Measurements from ENCODE around the gene GPS1. TPM values are rescaled to one million over a fixed set of nuclear protein-coding genes. Genes with fewer than 3 reads are reported as not detected.

GPS1 gene
- total RNA-seq, 1 donor from 2014 or later = 102 TPM

GRCh38 chr17:82043507-82043906 lies 8.2 kb upstream of the GPS1 start:
- TF ChIP-seq CTCF (IDR thresholded peaks at IDR 0.05; ENCODE audit: insufficient read depth, low read depth, low read length) (no peak), EZH2 (IDR thresholded peaks at IDR 0.05; ENCODE audit: insufficient read depth, low read length) (no peak)
- H3K9me3 ChIP-seq (ENCODE audit: insufficient read depth, low read depth, low read length) = no peaks in the 10 kb centered on the region
- Mint-ChIP-seq H3K4me1 (ENCODE audit: low read depth, unreplicated experiment) (no peaks in the 10 kb centered on the region), H3K36me3 (ENCODE audit: low read depth, unreplicated experiment) (peaks cover 10% of the 10 kb centered on the region), H3K27ac (ENCODE audit: unreplicated experiment) (no peak overlapping the region), H3K4me3 (ENCODE audit: unreplicated experiment) (no peak overlapping the region), H3K9me3 (ENCODE audit: unreplicated experiment) (no peaks in the 10 kb centered on the region), H3K27me3 (ENCODE audit: low read depth, unreplicated experiment) (peaks cover 2% of the 10 kb centered on the region)
- H4K20me1 ChIP-seq (ENCODE audit: insufficient read depth, low read length) = no peaks in the 10 kb centered on the region
- FAIRE-seq (no peak), DNase-seq (ENCODE audit: low read depth) (no peak)
- H3K79me2 ChIP-seq (ENCODE audit: insufficient read depth, low read length) = no peaks in the 10 kb centered on the region
- no peaks in the 10 kb centered on the region for H3K4me1 ChIP-seq (ENCODE audit: insufficient read depth, low read length)
- no peaks in the 10 kb centered on the region for H3K36me3 ChIP-seq (ENCODE audit: insufficient read depth, low read length)
- no peaks in the 10 kb centered on the region for H3K27me3 ChIP-seq (ENCODE audit: insufficient read depth, low read length)
- H3K9ac ChIP-seq (ENCODE audit: low read length) = no peak overlapping the region
- no peak overlapping the region for H3K4me2 ChIP-seq (ENCODE audit: low read length)
- no peak overlapping the region for H2AFZ ChIP-seq (ENCODE audit: low read depth, low read length)
- no peak overlapping the region for H3K4me3 ChIP-seq (ENCODE audit: insufficient read depth, low read depth, low read length)
- no peak overlapping the region for H3K27ac ChIP-seq (ENCODE audit: low read depth, low read length)

- FAIRE-seq = no peak
- Mint-ChIP-seq H3K27ac (ENCODE audit: unreplicated experiment) (no peak overlapping the region), H3K4me3 (ENCODE audit: unreplicated experiment) (no peak overlapping the region), H3K36me3 (ENCODE audit: low read depth, unreplicated experiment) (peaks cover 10% of the 10 kb centered on the region), H3K27me3 (ENCODE audit: low read depth, unreplicated experiment) (no peaks in the 10 kb centered on the region), H3K4me1 (ENCODE audit: low read depth, unreplicated experiment) (peaks cover 5% of the 10 kb centered on the region), H3K9me3 (ENCODE audit: unreplicated experiment) (no peaks in the 10 kb centered on the region)
- H3K27ac ChIP-seq (ENCODE audit: low read depth, low read length) = no peak overlapping the region
- H3K27me3 ChIP-seq (ENCODE audit: insufficient read depth, low read length) = no peaks in the 10 kb centered on the region
- H3K4me2 ChIP-seq (ENCODE audit: low read length) = no peak overlapping the region
- no peak overlapping the region for H2AFZ ChIP-seq (ENCODE audit: low read depth, low read length)
- H3K9ac ChIP-seq (ENCODE audit: low read length) = no peak overlapping the region
- H3K4me1 ChIP-seq (ENCODE audit: insufficient read depth, low read length) = peaks cover 8% of the 10 kb centered on the region
- TF ChIP-seq CTCF (IDR thresholded peaks at IDR 0.05; ENCODE audit: insufficient read depth, low read depth, low read length) = no peak
- TF ChIP-seq EZH2 (IDR thresholded peaks at IDR 0.05; ENCODE audit: insufficient read depth, low read length) = no peak
- H3K36me3 ChIP-seq (ENCODE audit: insufficient read depth, low read length) = no peaks in the 10 kb centered on the region
- no peak overlapping the region for H3K4me3 ChIP-seq (ENCODE audit: insufficient read depth, low read depth, low read length)
- H3K9me3 ChIP-seq (ENCODE audit: insufficient read depth, low read depth, low read length) = no peaks in the 10 kb centered on the region
- DNase-seq (ENCODE audit: low read depth) = no peak
- no peaks in the 10 kb centered on the region for H4K20me1 ChIP-seq (ENCODE audit: insufficient read depth, low read length)
- H3K79me2 ChIP-seq (ENCODE audit: insufficient read depth, low read length) = peaks cover 8% of the 10 kb centered on the region
Measured at GRCh38 chr17:82045936-82046484, 5.7 kb upstream of the GPS1 start.

GRCh38 chr17:82046903-82047302 lies 4.8 kb upstream of the GPS1 start:
- no peak overlapping the region for H3K27ac Mint-ChIP-seq (ENCODE audit: unreplicated experiment)

More at GRCh38 chr17:82046903-82047302, 4.8 kb upstream of the GPS1 start:
- Mint-ChIP-seq H3K4me1 (ENCODE audit: low read depth, unreplicated experiment) (peaks cover 5% of the 10 kb centered on the region), H3K36me3 (ENCODE audit: low read depth, unreplicated experiment) (peaks cover 10% of the 10 kb centered on the region), H3K4me3 (ENCODE audit: unreplicated experiment) (no peak overlapping the region), H3K27me3 (ENCODE audit: low read depth, unreplicated experiment) (no peaks in the 10 kb centered on the region), H3K9me3 (ENCODE audit: unreplicated experiment) (no peaks in the 10 kb centered on the region)
- H3K27me3 ChIP-seq (ENCODE audit: insufficient read depth, low read length) = no peaks in the 10 kb centered on the region
- no peaks in the 10 kb centered on the region for H3K9me3 ChIP-seq (ENCODE audit: insufficient read depth, low read depth, low read length)
- peaks cover 11% of the 10 kb centered on the region for H3K79me2 ChIP-seq (ENCODE audit: insufficient read depth, low read length)
- no peak overlapping the region for H3K4me2 ChIP-seq (ENCODE audit: low read length)
- DNase-seq (ENCODE audit: low read depth) (no peak), FAIRE-seq (no peak)
- peaks cover 8% of the 10 kb centered on the region for H3K4me1 ChIP-seq (ENCODE audit: insufficient read depth, low read length)
- H2AFZ ChIP-seq (ENCODE audit: low read depth, low read length) = no peak overlapping the region
- no peak overlapping the region for H3K4me3 ChIP-seq (ENCODE audit: insufficient read depth, low read depth, low read length)
- no peaks in the 10 kb centered on the region for H3K36me3 ChIP-seq (ENCODE audit: insufficient read depth, low read length)
- TF ChIP-seq EZH2 (IDR thresholded peaks at IDR 0.05; ENCODE audit: insufficient read depth, low read length) = no peak
- TF ChIP-seq CTCF (IDR thresholded peaks at IDR 0.05; ENCODE audit: insufficient read depth, low read depth, low read length) = no peak
- H4K20me1 ChIP-seq (ENCODE audit: insufficient read depth, low read length) = no peaks in the 10 kb centered on the region
- H3K9ac ChIP-seq (ENCODE audit: low read length) = no peak overlapping the region
- H3K27ac ChIP-seq (ENCODE audit: low read depth, low read length) = no peak overlapping the region
